HG02763 (cell line): ENCODE results near the gene ZNF536.
"Not testable (repeated sequence)": the region's sequence is repeated elsewhere in the genome, so short reads cannot be mapped to it uniquely, and the experiment has no call there.

Experiments used
- ATAC-seq: cut with Tn5 transposase; IDR thresholded peaks from one replicate; pipeline ENCODE4 v1.9.1; 2021; ENCODE audit warnings: mild to moderate bottlenecking, moderate library complexity; ENCODE audit not compliant: unreplicated experiment

Gene ZNF536

DNA sequence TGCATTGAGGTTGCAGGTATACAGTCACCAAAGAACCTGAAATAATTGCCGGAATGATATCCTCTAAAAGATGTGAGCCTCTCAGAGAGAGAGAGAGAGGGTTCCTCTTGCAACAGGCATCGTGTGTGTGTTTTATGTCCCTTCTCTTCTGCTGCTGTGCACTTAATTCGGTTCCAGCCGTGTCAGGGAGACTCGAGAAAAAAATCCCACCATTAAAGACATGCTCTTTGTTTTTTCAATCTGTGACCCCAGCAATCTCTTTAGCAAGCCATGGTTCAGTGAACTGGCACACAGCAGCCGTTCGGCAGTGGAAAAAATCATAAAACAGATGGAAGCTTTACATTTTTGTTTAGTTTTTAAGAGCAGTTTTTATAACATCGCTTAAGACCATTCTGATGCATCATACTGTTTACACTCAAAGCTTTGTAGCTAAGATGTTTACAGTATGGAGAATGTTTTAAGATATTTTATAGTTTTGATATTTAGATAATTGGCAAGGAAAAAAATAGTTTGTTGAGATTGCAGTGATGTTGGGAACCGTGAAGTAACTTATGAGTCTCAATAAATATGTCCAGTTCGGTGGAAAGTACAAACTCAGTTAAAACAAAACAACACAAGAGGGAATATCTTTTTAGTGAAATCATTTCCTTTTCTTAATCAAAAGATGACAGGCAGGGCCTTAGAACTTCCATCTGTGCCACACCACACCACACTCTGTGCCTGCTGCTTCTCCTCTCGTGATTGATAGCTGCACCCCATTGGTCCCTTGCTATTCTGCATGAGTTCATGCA, 31.2 kb upstream of the ZNF536 start:
- ATAC-seq, result no peak

- ATAC-seq, result no peak
Measured at GRCh38 chr19:30341611-30342201, 30.5 kb upstream of the ZNF536 start.

GRCh38 chr19:30342901-30343300, 29.3 kb upstream of the ZNF536 start:
- no peak for ATAC-seq

GRCh38 chr19:30344446-30345425, 27.4 kb upstream of the ZNF536 start:
- no peak for ATAC-seq

DNA sequence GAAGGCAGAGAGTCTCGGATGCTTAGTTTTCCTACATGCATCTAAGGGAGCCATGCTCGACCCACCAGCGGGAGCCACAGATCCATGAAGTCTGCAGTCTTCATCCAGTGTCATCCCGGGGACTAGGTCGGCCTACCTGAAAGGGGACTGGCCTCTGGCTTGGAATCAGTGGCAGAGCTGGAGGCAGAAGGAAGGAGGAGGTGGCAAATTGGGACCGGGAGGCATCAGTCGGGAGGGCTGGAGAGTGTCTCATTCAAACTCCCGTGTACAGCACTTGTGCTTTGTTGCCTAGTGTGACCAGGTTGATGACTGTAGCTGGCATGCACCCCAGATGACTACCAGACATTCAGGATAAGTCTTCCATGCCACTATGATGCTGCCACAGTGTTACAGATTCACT, 26.5 kb upstream of the ZNF536 start:
- ATAC-seq, result no peak

GRCh38 chr19:30346468-30346867, 25.7 kb upstream of the ZNF536 start:
- ATAC-seq, result not testable (repeated sequence)

DNA sequence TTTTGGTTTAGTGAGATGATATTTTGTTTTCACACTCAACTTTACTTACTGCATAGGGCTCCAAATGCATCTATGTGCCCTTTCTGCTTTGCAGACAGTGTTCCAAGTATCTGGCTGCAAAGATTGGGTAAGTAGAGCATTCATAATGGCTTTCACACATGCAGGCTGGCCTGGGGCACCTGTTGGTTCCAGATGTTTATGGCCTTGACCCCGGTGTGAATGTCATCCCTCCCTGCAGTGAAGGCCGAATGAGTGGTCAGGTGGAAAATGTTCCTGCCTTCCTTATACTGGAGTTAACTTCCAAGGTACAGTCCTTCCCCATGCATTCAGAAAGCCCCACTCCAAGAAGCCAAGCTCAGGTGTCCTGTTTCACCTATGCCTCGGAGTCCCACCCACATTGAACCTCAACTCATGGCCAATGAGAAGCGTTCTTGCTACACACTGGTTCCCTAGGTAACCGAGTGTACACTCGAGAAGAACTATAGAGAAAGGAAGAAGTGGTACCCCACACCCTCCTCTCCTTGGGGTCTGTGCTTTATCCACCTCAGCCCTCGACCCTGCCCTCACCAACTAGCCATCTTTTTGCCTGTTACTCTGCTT, 23.0 kb upstream of the ZNF536 start:
- ATAC-seq, result no peak

DNA sequence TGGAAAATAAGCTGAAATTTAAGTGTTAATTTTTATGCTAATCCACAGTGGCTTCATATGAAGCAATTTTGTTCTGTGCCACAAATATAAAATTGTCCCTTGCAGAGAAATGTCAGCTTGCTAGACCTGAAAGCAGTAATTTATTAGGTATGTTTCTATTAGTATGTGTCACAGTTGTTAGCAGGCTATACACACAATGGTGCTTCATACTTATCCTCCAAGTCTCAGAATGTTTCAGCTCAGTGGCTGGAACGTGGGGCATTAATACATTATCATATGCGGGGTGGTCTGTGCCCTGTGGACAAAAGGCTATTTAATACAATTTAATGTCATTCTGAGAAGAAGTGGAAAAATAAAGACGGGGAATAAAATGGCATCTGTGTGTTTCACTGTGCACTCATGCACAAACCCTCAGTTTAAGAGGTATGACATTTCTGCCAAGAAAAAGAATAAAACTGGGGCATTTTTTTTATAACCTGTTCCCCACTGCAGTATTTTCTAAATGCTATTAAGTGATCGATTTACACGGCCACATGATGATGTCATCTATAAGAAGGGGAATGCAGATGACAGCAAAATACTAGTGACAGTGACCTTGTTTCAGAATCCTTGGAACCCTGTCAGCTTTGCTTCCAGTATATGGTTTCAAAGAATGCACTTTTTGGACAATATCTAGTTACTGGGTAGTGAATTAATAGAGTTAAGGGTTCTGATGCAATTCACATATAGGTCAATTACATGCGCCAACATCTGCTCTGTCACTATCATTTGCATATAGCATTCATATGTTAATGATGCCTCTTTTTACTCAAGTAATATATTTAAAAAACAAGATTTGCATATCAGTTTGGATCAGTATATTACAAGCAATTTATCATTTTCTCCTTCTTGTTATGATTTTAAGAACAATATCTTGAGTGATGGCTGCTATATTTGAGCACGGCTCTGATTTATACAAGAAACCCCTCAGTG, 21.2 kb upstream of the ZNF536 start:
- ATAC-seq, result no peak

DNA sequence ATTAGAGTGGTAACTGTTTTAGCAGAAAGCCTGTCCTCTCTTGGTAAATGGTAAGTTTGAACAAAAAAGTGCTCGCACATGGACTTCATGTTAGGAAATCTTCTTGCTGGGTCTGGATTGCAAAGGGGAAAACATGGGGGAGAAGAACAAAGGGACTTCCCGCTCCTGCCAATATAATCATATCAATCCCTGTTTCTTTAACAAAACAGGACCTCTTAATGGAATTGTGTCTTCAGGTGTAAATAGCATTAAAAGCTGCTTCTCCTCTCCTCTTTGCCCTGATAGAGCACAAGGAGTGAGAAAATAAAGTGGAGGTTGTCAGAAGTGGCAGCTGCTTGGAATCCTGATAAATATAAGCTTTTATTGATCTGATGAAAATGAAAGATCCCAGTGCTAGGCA, 20.4 kb upstream of the ZNF536 start:
- no peak for ATAC-seq

DNA sequence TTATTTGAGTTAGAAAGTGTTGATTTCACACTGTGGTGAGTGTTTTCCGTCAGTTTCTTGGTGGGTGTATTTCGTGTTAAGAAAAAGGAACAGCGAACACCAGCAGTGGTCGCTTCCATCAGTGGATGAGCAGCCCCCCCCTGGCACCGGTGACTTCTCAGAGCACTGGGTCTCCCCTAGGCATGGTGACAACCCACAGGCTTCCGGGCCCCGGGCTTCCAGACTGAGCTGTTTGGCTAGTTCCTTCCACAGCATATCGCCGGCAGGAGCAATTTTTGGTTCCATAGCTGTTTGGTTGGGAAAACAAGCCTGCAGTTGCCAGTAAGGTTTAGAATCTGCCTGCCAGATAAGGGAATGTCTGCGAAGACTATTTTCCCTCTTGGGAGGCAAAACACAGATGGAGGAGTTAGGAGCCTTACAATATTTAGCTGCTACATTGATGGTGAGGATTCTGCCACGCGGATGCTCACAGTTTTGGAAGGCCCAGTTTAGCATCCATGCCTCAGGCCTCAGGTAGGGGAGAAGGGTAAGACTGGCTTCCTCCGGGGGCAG, 18.7 kb upstream of the ZNF536 start:
- no peak for ATAC-seq

DNA sequence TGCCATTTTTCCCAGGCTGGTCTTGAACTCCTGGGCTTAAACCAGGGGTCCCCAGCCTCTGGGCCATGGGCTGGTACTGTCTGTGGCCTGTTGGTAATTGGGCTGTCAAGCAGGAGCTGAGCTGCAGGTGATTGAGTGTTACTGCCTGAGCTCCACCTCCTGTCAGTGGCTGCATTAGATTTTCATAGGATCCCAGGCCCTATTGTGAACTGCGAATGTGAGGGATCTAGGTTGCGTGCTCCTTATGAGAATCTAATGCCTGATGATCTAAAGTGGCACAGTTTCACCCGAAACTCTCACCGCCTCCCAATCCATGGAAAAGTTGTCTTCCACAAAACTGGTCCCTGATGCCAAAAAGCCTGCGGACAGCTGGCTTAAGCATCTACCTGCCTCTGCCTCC, 16.6 kb upstream of the ZNF536 start:
- no peak for ATAC-seq

DNA sequence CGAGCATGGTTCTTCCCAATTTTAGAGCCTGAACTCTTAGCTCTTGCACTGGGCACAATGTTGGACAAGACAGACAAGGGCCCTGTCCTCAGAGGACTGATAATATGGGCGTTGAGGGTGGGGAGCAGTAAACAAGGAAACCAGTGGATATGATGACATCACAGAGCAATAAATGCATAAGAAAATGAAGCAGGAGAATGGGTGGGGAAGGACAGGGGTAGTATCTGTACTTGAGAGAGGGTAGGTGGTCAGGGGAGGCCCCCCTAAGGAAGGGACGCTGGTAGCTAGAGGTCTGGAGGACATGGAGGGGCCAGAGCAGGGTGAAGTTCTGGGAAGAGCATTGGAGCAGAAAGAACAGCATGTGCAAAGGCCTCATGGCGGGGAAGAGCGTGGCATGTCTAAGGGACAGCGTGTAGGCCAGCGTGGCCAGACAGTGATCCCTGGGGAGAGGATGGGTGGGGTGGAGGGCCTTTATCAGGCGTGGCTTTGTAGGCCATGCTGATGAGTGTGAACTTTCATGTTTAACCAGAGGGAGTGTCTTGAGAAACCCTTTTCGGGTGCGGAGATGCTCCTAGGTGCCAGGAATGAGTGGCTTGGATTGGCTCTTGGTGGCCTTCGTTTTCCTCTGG, 15.1 kb upstream of the ZNF536 start:
- ATAC-seq, result no peak

DNA sequence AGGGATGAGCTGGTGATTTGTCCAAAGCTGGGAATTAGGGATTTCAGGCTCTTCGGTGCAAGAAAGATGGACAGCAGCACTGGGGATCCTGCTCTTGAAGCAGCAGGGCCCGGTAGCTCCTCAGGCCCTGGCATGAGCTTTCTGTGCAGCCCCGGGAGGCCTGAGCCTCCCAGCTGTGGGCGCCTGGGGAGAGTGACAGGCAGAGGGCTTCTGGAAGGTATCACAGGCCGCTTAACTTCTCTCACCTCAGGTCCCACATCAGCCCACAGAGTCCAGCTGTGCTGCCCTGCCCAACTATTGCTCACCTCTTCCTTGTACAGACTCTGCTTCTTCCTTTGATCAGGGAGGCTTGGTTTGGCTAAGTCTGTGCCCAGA, 14.6 kb upstream of the ZNF536 start:
- no peak for ATAC-seq

DNA sequence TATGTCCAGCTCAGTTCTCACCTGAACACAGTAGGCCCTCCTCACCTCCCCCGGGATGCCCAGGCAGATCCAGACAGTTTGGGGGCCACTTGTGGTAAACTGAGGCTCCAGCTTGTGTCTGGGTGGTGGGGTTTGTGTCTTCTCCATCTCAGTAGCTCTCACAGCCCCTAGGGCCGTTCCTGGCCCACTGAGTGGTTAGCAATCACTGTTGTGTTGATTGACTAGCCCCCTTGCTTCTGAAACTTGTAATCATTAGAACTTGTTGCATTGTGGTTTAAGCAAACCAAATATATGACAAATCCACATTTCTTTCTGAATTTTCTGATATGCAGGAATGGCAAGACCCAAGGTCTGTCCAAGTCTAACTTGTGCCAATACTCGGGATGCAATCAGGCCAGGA, 13.9 kb upstream of the ZNF536 start:
- no peak for ATAC-seq

- no peak for ATAC-seq
Measured at GRCh38 chr19:30358821-30359580, 13.2 kb upstream of the ZNF536 start.

- ATAC-seq, result no peak
Measured at GRCh38 chr19:30359936-30360335, 12.2 kb upstream of the ZNF536 start.

DNA sequence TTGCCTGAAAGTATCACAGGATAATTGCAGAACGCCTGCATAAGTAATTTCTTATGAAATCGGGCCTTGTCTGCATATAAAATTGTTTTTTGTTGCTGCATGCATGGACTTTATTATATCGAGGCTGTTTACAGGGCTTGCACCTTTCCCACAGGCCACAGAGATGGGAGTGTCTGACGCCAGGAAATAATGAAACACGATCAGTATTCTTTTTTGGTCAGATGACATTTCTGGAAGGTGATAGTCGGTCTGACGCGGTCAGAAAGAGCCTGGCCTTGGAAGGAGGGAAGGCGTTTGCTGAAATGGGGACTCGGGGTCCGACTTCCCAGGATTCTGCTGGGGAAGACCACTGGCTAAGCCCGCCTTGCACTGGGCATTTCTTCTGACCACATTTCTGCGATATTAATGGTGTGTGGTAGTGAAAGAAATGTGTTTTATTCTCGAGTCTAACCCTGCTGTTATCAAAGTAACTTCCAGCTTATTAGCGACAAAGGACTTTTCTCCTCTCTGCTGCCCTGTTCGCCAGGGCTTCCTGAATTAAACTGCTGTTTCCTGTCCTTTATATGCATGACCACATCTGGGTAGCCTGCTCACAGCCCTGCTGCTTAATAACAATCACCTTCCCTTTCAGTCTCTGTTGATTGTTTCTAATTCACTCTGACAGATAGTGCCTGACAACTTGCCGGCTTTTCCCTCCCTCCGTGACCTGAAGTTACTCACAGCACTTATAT, 11.6 kb upstream of the ZNF536 start:
- ATAC-seq, result no peak

- ATAC-seq, result no peak
Measured at GRCh38 chr19:30361107-30361447, 11.1 kb upstream of the ZNF536 start.
